Subcutaneous abdominal adipose tissue (tissue), 5 donors: ENCODE results near the gene PRSS50.
"Not testable (repeated sequence)": the region's sequence is repeated elsewhere in the genome, so short reads cannot be mapped to it uniquely, and the experiment has no call there.

ENCODE experiments used
- H3K27ac ChIP-seq: one replicate; pipeline ENCODE4 v1.7.0; 2013; ENCODE audit warnings: low read depth, mild to moderate bottlenecking, inconsistent platforms, low read length, moderate library complexity
- H3K27me3 ChIP-seq, 5 donors: one replicate each; pipeline ENCODE4 v1.7.0; 2013; ENCODE audit warnings: low read length in 5 of 5, inconsistent platforms in 1 of 5; ENCODE audit not compliant: control insufficient read depth in 5 of 5, insufficient read depth in 4 of 5
- H3K36me3 ChIP-seq, 5 donors: one replicate each; pipeline ENCODE4 v1.7.0; 2013; ENCODE audit warnings: low read length in 5 of 5; ENCODE audit not compliant: control insufficient read depth in 5 of 5, insufficient read depth in 5 of 5
- H3K4me1 ChIP-seq, 5 donors: one replicate each; pipeline ENCODE4 v1.7.0; 2013; ENCODE audit warnings: low read length in 5 of 5, mild to moderate bottlenecking in 3 of 5, moderate library complexity in 1 of 5; ENCODE audit not compliant: control insufficient read depth in 5 of 5, insufficient read depth in 5 of 5
- H3K4me3 ChIP-seq, 5 donors: one replicate each; pipeline ENCODE4 v1.7.0; 2013; ENCODE audit warnings: low read length in 5 of 5, low read depth in 1 of 5
- H3K9ac ChIP-seq, 5 donors: one replicate each; pipeline ENCODE4 v1.7.0; 2013; ENCODE audit warnings: low read length in 5 of 5, mild to moderate bottlenecking in 4 of 5, moderate library complexity in 3 of 5
- H3K9me3 ChIP-seq, 5 donors: one replicate each; pipeline ENCODE4 v1.7.0; 2013; ENCODE audit warnings: low read length in 5 of 5; ENCODE audit not compliant: control insufficient read depth in 5 of 5
- donor health status: healthy.
- donor health status: healthy.
- donor health status: healthy.
- donor health status: healthy.
- donor health status: healthy.

The PRSS50 gene, protein sequence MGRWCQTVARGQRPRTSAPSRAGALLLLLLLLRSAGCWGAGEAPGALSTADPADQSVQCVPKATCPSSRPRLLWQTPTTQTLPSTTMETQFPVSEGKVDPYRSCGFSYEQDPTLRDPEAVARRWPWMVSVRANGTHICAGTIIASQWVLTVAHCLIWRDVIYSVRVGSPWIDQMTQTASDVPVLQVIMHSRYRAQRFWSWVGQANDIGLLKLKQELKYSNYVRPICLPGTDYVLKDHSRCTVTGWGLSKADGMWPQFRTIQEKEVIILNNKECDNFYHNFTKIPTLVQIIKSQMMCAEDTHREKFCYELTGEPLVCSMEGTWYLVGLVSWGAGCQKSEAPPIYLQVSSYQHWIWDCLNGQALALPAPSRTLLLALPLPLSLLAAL

GRCh38 chr3:46717447-46718231 lies at the start of gene PRSS50:
TSS of gene PRSS50 (minus strand) at chr3:46717869. CDS start at chr3:46717824, 45 bp downstream.
- H3K36me3 ChIP-seq = no peaks in the 10 kb centered on the region
- peaks cover 0 to 5% (median 0%) of the 10 kb centered on the region in 5 donors for H3K9me3 ChIP-seq
- peaks cover 0 to 6% (median 4%) of the 10 kb centered on the region in 5 donors for H3K4me1 ChIP-seq
- H3K9ac ChIP-seq = no peak within 1 kb of the TSS
- H3K27me3 ChIP-seq = peaks cover 8 to 19% (median 10%) of the 10 kb centered on the region in 5 donors
- no peak within 1 kb of the TSS for H3K4me3 ChIP-seq
- no peak within 1 kb of the TSS for H3K27ac ChIP-seq

DNA sequence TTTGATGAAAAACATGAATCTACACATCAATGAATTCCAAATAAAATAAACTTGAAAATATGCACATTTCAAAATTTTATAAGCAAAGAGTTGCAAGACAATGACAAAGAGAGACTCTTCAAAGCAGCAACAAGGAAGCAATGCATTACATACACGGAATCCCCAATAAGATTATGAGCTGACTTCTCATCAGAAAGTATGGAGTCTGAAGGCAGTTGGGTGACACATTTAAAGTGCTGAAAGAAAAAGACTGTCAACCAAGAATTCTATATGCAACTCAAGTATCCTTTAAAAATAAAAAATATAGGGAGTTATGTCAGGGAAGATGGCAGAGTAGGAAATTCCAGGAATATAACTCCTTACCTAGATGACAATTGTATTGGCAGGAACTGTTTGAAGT lies 46.5 kb upstream of the PRSS50 start:
- Histone ChIP-seq H3K4me1 (no peaks in the 10 kb centered on the region), H3K4me3 (no peak overlapping the region), H3K9me3 (peaks cover 6 to 24% (median 20%) of the 10 kb centered on the region in 5 donors), H3K9ac (no peak overlapping the region), H3K36me3 (no peaks in the 10 kb centered on the region), H3K27me3 (no peaks in the 10 kb centered on the region), H3K27ac (no peak overlapping the region)

GRCh38 chr3:46763178-46763577 lies 45.5 kb upstream of the PRSS50 start:
- no peaks in the 10 kb centered on the region for H3K27me3 ChIP-seq
- H3K4me3 ChIP-seq = no peak overlapping the region
- H3K27ac ChIP-seq = no peak overlapping the region
- peaks cover 6 to 18% (median 18%) of the 10 kb centered on the region in 5 donors for H3K9me3 ChIP-seq
- H3K36me3 ChIP-seq = no peaks in the 10 kb centered on the region
- H3K9ac ChIP-seq = no peak overlapping the region
- H3K4me1 ChIP-seq = no peaks in the 10 kb centered on the region

DNA sequence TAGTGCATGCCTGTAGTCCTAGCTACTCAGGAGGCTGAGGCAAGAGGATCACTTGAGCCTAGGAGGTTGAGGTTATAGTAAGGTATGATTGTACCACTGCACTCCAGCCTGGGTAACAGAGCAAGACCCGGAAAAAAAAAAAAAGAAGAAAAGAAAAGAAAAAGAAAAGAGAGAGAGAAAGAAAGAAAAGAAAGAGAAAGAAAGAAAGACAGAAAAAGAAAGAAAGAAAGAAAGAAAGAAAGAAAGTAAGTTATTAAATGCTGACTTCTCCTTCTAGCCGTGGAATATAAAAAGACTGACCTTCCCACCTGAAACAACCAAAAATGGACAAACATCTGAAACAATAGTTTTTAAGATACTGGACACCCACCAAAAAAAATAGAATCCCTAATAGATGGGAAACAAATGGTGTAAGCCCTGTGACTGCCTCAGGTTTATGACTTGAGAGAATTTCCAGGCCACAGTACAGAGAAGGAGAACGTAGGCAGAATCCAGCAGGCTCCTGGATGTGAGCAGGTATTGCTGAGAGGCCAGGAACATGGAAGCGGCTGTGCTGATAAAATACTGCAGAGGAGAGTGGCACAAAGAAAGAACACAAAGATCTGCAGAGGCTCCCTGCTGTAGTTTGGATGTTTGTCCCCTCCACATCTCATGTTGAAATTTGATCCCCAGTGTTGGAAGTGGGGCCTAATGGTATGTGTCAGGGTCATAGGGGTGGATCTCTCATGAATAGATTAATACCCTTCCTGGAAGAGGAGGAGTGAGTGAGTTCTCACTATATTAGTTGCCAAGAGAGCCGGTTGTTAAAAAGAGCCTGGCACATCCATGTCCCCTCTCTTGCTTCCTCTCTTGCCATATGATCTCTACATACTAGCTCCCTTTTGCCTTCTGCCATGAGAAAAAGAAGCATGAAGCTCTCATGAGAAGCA lies 41.8 kb upstream of the PRSS50 start:
- no peak overlapping the region for H3K9ac ChIP-seq
- no peaks in the 10 kb centered on the region for H3K4me1 ChIP-seq
- no peaks in the 10 kb centered on the region for H3K36me3 ChIP-seq
- no peaks in the 10 kb centered on the region for H3K27me3 ChIP-seq
- no peak overlapping the region for H3K27ac ChIP-seq
- no peak overlapping the region for H3K4me3 ChIP-seq
- H3K9me3 ChIP-seq = peaks cover 4 to 10% (median 8%) of the 10 kb centered on the region in 5 donors

- Histone ChIP-seq H3K9ac (no peak overlapping the region), H3K36me3 (no peaks in the 10 kb centered on the region), H3K27ac (no peak overlapping the region), H3K27me3 (no peaks in the 10 kb centered on the region), H3K9me3 (no peaks in the 10 kb centered on the region), H3K4me3 (no peak overlapping the region), H3K4me1 (no peaks in the 10 kb centered on the region)
Measured at GRCh38 chr3:46756642-46757041, 39.0 kb upstream of the PRSS50 start.

DNA sequence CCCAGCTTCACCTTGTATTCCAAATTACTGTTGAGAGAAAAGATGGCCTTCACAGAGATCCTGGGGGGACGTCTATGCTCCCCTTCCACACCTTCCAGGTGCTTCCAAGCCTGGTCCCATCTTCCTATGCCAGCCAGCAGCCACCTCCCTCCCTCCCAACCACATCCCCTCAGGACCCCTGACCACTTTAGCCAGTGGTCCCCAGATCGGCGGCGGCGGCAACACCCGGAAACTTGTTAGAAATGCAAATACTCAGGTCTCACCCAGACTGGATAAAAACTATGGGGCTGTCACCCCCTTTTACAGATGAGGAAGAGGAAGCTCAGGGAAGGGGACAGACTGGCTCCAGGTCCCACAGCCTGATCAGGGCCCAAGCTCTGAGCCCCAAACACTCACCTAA lies 38.0 kb upstream of the PRSS50 start:
- Histone ChIP-seq H3K4me3 (no peak overlapping the region), H3K9ac (no peak overlapping the region), H3K27me3 (no peaks in the 10 kb centered on the region), H3K4me1 (no peaks in the 10 kb centered on the region), H3K9me3 (no peaks in the 10 kb centered on the region), H3K27ac (no peak overlapping the region), H3K36me3 (no peaks in the 10 kb centered on the region)

GRCh38 chr3:46753127-46753526 lies 35.5 kb upstream of the PRSS50 start:
- H3K27ac ChIP-seq, H3K9me3 ChIP-seq, H3K9ac ChIP-seq, H3K36me3 ChIP-seq, H3K27me3 ChIP-seq, H3K4me1 ChIP-seq, H3K4me3 ChIP-seq: not testable (repeated sequence)

GRCh38 chr3:46750555-46751038 lies 32.9 kb upstream of the PRSS50 start:
- no peaks in the 10 kb centered on the region for H3K27me3 ChIP-seq
- no peaks in the 10 kb centered on the region for H3K36me3 ChIP-seq
- no peak overlapping the region for H3K27ac ChIP-seq
- H3K4me1 ChIP-seq = no peaks in the 10 kb centered on the region
- no peak overlapping the region for H3K4me3 ChIP-seq
- H3K9ac ChIP-seq = no peak overlapping the region
- no peaks in the 10 kb centered on the region for H3K9me3 ChIP-seq

- no peaks in the 10 kb centered on the region for H3K4me1 ChIP-seq
- H3K9me3 ChIP-seq = no peaks in the 10 kb centered on the region
- no peaks in the 10 kb centered on the region for H3K36me3 ChIP-seq
- H3K27me3 ChIP-seq = no peaks in the 10 kb centered on the region
- no peak overlapping the region for H3K9ac ChIP-seq
- H3K4me3 ChIP-seq = no peak overlapping the region
- H3K27ac ChIP-seq = no peak overlapping the region
Measured at GRCh38 chr3:46749129-46749528, 31.5 kb upstream of the PRSS50 start.
